ENCODE measurements around the gene UBE2K.
"Not testable (repeated sequence)": the region's sequence is repeated elsewhere in the genome, so short reads cannot be mapped to it uniquely, and the experiment has no call there.

Gene UBE2K

GRCh38 chr4:39698424-39699009 is 581 bp downstream of the UBE2K start:
- peak; percentile 43 for DNase-seq

- peak; percentile 40 for DNase-seq
Observed at GRCh38 chr4:39699687-39700409, 1.9 kb downstream of the UBE2K start.

GRCh38 chr4:39700554-39700953 is 2.6 kb downstream of the UBE2K start:
- DNase-seq = no peak

DNA sequence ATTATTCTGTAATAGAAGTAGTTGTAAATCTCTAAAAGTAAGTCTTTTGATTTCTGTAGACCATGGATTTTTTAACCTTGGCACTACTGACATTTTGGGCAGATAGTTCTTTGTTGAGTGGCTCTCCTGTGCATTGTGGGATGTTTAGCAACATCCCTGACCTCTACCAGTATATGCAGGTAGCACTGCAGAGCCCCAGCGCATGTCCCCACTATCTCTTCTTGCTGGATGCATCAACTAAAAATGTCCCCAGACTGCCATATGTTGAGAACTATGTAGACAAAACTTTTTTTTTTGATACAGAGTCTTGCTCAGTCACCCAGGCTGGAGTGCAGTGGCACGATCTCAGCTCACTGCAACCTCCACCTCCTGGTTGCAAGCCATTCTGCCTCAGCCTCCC is 4.8 kb downstream of the UBE2K start:
- DNase-seq = no peak

- DNase-seq = not testable (repeated sequence)
Observed at GRCh38 chr4:39704789-39705188, 6.9 kb downstream of the UBE2K start.

DNA sequence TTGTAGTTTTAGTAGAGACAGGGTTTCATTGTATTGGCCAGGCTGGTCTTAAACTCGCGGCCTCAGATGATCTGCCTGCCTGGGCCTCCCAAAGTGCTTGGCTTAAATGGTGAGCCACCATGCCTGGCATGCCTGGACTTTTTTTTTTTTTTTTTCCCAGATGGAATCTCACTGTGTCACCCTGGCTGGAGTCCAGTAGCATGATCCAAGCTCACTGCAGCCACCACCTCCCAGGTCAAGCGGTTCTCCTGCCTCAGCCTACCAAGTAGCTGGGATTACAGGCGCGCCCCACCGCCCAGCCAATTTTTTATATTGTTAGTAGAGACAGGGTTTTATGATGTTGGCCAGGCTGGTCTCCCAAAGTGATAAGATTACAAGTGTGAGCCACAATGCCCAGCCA is 8.4 kb downstream of the UBE2K start:
- peak; percentile 92 for DNase-seq

DNA sequence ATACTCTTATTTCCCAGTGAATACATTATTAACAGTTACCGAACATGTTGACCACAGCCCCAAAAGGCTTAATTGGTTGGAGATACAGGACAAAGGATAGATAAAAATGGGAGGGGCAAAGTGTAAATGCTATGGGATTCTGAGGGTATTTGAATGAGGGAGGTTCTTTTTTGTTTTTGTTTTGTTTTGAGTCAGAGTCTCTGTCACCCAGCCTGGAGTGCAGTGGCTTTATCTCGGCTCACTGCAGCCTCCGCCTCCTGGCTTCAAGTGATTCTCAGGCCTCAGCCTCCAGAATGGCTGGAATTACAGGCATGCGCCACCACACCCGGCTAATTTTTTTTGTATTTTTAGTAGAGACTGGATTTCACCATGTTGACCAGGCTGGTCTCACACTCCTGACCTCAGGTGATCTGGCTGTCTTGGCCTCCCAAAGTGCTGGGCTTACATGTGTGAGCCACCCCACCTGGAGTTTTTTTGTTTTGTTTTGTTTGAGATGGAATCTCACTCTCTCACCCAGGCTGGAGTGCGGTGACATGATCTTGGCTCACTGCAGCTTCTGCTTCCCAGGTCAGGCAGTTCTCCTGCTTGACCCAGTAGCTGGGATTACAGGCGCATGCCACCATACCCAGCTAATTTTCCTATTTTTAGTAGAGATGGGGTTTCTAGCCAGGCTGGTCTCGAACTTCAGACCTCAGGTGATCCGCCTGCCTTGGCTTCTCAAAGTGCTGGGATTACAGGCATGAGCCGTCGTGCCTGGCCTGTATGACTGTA is 9.0 kb downstream of the UBE2K start:
- DNase-seq = peak; percentile 71

- no peak for DNase-seq
Observed at GRCh38 chr4:39710098-39710896, 12.4 kb downstream of the UBE2K start.

DNA sequence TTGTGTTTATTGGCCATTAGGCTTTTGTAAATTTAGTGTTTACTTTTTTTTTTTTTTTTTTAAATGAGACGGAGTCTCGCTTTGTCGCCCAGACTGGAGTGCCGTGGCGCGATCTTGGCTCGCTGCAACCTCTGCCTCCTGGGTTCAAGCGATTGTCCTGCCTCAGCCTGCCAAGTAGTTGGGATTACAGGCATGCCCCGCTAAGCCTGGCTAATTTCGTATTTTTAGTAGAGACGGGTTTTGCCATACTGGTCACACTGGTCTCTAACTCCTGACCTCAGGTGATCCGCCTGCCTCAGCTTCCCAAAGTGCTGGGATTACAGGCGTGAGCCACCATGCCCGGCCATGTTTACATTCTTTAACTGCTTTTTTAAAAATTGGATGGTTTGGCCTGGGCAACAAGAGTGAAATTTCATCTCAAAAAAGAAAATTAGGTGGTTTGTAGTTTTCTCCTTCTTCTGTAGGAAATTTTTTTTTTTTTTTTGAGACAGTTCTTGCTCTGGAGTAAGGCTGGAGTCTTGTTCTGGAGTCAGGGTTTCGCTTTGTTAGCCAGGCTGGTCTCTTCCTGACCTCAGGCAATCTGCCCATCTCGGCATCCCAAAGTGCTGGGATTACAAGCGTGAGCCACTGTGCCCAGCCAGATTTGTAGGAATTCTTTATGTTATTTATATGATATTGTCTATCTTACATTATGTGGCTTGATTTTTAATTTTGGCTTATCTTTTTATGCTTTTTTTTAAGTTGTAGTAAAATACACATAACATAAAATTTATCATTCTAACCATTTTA is 15.1 kb downstream of the UBE2K start:
- DNase-seq = no peak

DNA sequence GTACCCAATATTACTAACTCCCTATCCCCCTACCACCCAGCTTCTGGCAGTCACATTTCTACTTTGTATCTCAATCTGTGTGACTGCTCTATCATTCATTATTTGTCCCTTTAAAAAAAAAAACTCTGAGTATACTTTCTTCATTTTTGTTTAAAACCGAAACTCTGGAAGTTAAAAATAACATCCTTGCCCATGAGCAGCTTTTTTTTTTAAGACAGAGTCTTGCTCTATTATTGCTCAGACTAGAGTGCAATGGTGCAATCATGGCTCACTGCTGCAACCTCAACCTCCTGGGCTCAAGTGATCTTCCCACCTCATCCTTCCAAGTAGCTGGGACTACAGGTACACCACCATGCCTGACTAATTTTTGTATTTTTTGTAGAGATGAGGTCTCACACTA is 15.8 kb downstream of the UBE2K start:
- DNase-seq = no peak

DNA sequence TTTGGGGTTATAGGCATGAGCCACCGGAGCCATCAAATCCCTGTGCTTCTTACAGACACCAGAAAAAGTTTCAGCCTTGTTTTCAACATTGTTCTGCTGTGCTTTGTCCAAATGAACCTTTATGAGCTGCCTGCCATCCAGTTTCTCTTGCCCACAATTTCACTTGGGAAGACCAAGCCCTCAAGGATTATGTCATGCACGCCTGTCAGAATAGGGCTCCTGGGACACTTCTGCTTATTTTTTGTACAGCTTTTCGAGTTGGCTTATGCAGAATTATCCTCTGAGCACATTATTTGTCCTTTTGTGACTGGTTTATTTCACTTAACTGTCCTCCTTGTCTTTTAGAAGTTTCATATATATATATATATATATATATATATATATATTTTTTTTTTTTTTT is 16.2 kb downstream of the UBE2K start:
- no peak for DNase-seq

- DNase-seq = no peak
Observed at GRCh38 chr4:39715788-39716187, 17.9 kb downstream of the UBE2K start.

DNA sequence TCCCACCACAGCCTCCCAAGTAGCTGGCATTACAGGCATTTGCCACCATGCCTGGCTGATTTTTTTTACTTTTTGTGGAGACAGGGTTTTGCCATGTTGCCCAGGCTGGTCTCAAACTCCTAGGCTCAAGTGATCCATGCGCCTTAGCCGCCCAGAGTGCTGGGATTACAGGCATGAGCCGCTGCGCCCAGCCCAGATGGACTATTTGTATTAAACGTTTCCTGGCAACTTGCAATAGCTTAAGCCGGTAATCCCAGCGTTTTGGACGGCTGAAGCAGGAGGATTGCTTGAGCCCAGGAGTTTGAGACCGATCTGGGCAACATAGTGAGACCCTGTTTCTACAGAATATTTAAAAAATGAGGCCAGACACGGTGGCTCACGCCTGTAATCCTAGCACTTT is 18.4 kb downstream of the UBE2K start:
- DNase-seq = no peak

DNA sequence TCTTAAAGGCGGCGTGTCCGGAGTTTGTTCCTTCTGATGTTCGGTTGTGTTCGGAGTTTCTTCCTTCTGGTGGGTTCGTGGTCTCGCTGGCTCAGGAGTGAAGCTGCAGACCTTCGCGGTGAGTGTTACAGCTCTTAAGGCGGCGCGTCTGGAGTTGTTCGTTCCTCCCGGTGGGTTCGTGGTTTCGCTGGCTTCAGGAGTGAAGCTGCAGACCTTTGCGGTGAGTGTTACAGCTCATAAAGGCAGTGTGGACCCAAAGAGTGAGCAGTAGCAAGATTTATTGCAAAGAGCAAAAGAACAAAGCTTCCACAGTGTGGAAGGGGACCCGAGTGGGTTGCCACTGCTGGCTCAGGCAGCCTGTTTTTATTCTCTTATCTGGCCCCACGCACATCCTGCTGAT is 19.8 kb downstream of the UBE2K start:
- not testable (repeated sequence) for DNase-seq

DNA sequence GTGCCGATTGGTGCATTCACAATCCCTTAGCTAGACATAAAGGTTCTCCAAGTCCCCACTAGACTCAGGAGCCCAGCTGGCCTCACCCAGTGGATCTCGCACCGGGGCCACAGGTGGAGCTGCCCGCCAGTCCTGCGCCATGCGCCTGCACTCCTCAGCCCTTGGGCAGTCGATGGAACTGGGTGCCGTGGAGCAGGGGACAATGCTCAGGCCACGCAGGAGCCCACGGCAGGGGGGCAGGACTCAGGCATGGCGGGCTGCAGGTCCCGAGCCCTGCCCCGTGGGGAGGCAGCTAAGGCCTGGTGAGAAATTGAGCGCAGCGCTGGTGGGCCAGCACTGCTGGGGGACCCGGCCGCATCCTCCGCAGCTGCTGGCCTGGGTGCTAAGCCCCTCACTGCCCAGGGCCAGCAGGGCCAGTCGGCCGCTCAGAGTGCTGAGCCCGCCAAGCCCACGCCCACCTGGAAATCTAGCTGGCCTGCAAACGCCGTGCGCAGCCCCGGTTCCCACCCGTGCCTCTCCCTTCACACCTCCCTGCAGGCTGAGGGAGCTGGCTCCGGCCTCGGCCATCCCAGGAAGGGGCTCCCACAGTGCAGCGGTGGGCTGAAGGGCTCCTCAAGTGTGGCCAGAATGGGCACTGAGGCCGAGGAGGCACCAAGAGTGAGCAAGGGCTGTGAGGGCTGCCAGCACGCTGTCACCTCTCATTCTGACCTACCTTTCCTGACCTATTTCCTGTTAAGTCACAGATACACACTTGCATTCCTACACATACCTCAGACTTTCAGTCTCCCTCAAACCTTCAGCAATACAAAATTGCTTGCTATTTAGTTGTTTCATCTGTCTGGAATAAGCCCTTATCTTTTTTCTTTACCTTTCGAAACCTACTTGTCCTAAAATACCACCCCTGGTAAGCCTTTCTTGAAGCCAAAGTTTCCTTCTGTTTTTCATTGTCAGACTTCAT is 20.7 kb downstream of the UBE2K start:
- DNase-seq = no peak

DNA sequence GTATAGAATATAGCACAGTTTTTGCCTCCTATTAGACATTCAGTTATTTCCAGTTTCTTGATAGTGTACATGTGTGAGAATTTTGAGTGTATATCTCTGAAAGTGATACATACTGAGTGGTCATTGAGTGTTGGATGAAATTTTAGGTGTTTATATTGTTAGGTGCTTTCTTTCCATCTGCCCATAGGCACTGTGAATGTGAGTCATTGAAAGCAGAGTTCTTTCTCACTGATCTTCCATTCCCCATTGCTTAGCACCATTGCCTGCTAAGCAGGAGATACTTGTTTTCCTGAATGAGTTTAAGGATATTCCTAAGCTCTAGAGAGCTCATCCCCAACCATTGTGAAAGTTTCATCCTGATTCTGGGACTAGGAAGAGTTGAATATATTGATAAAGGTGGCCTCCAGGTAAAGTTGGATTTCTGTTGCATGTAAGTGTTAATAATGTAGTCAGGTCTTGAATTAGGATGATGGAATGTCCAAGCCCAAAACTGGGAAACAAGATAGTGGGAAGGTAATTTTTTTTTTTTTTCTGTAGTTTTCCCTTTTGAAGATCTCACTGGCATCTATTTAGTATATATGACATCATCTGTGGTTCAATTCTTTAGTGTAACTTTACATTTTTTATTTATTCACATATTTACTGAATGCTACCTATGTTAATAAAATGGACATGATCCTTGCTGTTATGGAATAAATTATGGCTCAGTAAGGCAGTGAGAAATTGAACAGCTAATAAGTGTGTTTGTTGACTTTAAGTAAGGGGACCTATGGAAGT is 22.1 kb downstream of the UBE2K start:
- DNase-seq = peak; percentile 13

- DNase-seq = not testable (repeated sequence)
Observed at GRCh38 chr4:39721273-39721672, 23.3 kb downstream of the UBE2K start.

DNA sequence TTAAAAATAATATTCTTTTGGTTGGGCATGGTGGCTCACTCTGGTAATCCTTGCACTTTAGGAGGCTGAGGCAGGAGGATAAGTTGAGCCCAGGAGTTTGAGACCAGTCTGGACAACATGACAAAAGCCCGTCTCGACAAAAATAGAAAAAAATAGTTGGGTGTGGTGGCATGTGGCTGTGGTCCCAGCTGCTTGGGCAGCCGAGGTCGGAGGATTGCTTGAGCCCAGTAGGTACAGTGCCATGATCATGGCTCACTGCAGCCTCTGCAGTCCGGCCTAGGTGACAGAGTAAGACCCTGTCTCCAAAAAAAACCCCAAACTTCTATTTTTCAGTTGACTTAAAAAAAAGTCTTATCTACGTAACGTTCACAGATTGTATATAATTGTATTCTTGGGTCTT is 23.9 kb downstream of the UBE2K start:
- DNase-seq = no peak

- DNase-seq = peak; percentile 26
Observed at GRCh38 chr4:39729557-39729956, 31.6 kb downstream of the UBE2K start.

- DNase-seq = peak; percentile 46
Observed at GRCh38 chr4:39730072-39730471, 32.1 kb downstream of the UBE2K start.

All from EL (cell line).